ENCODE data around the gene CUL4A.
A peak's percentile ranks its signal among the peaks of the same experiment; 100 is the strongest.

Gene CUL4A

DNA sequence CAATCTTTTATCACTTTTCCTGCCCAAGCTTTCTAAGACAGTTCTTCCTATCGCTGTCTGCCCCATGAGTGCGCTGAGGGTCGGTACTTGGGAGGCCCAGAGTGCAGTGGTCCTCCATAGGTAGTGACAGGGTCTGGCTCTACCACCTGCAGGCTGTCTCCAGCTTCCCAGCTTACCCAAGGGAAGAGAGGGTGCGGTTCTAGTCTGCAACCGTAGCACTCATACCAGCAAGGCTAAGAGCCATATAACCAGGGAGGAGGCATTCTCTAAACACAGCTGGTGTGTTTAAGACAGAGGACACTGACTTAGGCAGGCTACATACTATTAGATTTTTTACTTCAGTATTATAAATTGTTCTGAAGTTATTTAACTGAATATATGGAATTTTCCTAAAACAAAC lies 42.7 kb upstream of the CUL4A start:
- H3K27ac ChIP-seq = no peak overlapping the region
- TF ChIP-seq, protein P1, sequence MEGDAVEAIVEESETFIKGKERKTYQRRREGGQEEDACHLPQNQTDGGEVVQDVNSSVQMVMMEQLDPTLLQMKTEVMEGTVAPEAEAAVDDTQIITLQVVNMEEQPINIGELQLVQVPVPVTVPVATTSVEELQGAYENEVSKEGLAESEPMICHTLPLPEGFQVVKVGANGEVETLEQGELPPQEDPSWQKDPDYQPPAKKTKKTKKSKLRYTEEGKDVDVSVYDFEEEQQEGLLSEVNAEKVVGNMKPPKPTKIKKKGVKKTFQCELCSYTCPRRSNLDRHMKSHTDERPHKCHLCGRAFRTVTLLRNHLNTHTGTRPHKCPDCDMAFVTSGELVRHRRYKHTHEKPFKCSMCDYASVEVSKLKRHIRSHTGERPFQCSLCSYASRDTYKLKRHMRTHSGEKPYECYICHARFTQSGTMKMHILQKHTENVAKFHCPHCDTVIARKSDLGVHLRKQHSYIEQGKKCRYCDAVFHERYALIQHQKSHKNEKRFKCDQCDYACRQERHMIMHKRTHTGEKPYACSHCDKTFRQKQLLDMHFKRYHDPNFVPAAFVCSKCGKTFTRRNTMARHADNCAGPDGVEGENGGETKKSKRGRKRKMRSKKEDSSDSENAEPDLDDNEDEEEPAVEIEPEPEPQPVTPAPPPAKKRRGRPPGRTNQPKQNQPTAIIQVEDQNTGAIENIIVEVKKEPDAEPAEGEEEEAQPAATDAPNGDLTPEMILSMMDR (conservative IDR thresholded peaks at IDR 0.05) = no peak
- no peak for TF ChIP-seq ZFX (IDR thresholded peaks at IDR 0.05)

DNA sequence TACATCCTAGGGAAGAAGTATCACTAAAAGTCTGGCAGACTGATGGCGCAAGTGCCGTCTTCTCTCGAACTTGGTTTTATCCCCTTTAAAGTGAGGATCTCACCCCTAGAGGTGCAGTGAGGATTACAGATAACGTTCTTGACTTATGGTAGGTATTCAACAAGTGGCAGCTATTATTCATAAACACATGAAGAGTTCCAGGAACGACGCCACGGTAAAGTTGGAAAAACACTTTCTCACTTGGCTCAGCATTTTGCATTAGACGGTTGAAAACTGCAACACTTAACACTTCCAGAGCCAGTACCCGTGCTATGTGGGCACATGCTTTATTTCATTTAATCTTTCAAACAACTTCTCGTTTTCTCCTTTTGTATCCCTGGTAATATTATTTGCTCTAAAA lies 42.3 kb upstream of the CUL4A start:
- H3K27ac ChIP-seq = no peak overlapping the region
- TF ChIP-seq ZFX (IDR thresholded peaks at IDR 0.05) = no peak
- TF ChIP-seq, protein P1 (conservative IDR thresholded peaks at IDR 0.05) = no peak

DNA sequence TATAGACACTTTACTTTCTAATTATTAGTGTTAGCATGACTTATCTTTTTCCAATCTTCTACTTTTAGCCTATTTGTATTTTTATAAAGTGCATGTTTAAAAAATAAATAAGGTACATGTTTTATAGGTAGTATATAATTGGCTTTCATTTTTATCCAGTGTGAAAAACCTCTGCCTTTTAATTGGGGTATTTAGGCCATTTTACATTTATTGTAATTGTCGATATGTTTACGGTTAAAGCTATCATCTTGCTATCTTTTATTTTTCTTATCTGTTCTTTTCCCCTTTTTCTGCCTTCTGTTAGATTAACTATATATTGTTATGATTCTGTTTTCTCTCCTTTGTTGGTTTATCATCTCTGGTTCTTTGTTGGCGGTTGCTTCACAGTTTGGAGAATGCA lies 41.8 kb upstream of the CUL4A start:
- no peak overlapping the region for H3K27ac ChIP-seq
- no peak for TF ChIP-seq ZFX (IDR thresholded peaks at IDR 0.05)
- TF ChIP-seq, protein P1 (conservative IDR thresholded peaks at IDR 0.05) = no peak

DNA sequence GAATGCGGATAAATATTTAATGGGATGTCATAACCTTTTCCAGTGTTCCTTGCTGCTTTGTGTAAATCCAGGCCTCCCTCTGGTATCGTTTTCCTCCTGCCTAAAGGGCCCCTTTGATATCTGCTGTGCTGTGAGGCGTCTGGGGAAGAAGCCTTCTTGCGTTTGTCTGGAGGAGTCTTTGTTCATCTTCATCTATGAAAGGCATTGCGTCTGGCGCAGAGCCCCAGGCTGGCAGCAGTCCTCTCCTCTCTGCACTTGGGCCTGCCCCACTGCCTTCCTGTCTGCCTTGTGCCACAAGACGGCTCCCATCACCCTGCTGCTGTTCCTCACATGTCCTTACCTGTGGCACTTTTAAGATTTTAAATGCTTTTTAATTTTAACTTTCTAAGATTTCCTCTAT lies 41.2 kb upstream of the CUL4A start:
- no peak overlapping the region for H3K27ac ChIP-seq
- TF ChIP-seq, protein P1 (conservative IDR thresholded peaks at IDR 0.05) = no peak
- TF ChIP-seq ZFX (IDR thresholded peaks at IDR 0.05) = no peak

DNA sequence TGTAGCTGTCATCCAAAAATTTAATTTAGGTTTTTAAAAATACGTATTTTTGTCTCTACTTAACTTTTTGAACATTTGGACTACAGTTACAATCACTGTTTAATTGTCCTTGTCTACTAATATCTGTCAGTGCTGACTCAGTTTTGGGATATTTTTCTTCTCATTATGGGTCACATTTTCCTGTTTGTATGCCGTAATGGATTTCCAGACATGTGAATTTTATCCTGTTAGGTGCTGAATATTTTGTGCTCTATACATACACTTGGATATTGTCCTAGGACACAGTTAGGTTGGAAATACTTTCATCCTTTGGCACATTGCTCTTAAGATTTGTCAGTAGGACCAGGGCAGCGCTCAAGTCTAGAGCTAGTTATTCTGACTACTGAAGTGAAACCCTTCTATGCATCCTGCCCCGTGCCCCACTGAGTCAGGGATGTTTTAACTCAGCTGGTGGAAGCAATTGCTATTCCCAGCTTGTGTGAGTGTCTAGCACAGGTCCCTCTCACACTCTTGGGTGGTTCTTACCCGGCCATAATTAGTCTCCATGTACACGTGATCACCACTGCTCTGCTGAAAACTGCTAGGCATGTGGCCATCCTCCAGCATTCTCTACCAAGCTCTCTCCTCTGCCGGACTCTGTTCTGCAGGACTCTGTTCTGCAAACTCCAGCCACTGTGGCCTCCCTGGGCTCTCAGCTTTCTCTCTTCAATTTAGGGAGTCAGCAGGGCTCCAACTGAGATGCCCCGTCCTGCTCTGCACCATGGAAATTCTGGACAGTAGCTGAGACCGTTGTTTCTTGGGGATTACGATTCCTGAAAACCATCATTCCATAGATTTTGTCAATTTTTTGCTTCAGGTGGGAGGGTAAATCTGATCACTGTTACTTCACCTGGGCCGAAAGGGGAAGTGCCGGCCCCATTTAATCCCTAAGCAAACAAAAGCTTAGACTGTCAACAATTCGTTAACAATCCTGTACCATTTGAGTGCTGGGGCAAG lies 39.8 kb upstream of the CUL4A start:
- peak overlapping the region; percentile 66 for H3K27ac ChIP-seq
- TF ChIP-seq, protein P1 (conservative IDR thresholded peaks at IDR 0.05) = no peak
- TF ChIP-seq ZFX (IDR thresholded peaks at IDR 0.05) = no peak

DNA sequence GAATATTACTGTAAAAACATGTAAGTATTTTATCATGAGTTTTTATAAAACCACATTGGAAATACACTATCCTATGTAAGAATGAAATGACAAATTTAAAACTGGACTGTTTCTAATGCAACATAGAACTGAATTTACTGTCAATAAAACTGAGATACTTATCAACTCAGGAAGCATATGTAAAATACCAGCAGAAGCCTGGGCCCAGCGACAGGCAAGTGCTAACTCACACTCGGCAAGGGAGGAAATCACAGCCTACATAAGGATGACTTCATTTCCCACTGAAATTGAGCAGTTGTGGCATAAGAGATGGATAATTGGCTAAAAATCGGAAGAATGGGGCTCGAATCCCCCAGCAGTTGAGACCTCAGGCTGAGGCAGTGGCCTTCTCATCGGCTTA lies 38.9 kb upstream of the CUL4A start:
- TF ChIP-seq ZFX (IDR thresholded peaks at IDR 0.05) = no peak

DNA sequence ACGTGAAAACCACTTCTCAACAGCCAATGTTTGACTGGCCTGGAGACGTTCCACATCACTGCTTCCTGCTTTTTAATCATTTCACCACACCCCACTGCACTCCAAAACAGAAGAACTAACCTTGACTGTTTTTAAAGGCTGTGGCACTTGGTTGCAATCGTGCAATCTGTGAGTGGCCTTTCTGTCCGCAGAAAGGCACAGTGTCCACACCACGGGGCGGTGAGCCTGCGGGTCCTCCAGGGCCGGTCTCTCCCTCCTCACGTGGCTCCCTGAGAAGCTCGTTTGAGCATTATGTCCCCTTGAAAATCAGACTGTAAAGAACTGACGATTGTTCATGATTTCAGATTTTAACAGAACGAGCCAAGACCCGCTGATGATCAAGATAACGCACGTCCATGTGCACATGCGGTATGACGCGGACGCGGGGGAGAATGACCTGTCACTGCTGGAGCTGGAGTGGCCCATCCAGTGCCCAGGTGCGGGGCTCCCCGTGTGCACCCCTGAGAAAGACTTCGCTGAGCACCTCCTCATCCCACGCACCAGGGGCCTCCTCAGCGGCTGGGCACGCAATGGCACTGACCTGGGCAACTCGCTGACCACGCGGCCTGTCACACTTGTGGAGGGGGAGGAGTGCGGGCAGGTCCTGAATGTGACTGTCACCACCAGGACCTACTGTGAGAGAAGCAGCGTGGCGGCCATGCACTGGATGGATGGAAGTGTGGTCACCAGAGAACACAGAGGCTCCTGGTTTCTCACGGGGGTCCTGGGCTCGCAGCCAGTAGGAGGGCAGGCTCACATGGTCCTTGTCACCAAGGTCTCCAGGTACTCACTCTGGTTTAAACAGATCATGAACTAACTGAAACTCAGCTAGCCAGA lies 37.9 kb upstream of the CUL4A start:
- TF ChIP-seq, protein P1 (conservative IDR thresholded peaks at IDR 0.05) = no peak
- TF ChIP-seq ZFX (IDR thresholded peaks at IDR 0.05) = no peak
- H3K27ac ChIP-seq = peak overlapping the region; percentile 77

More for the DNA sequence above, 38.9 kb upstream of the CUL4A start:
- peak overlapping the region; percentile 77 for H3K27ac ChIP-seq
